ENCODE data around the gene SSTR4.

DNA sequence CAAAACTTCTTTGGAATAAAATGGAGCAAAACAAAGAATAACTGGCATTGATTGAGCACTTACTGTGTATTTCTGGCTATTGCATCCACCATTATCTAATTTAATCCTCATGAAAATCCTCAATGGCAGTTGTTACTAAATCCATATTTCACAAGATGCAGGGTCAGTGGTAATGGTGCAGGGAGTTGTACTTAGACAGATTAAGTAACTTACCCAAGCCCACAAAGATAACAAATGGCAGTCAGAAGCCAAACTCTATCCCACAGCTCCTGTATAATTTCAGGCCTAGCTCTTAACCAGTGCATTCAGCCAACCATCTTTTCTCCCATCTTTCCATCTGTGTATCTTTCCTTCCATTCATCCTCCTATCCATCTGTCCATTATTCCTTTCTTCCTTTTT is 29.3 kb upstream of the SSTR4 start:
- TF ChIP-seq, protein P1, sequence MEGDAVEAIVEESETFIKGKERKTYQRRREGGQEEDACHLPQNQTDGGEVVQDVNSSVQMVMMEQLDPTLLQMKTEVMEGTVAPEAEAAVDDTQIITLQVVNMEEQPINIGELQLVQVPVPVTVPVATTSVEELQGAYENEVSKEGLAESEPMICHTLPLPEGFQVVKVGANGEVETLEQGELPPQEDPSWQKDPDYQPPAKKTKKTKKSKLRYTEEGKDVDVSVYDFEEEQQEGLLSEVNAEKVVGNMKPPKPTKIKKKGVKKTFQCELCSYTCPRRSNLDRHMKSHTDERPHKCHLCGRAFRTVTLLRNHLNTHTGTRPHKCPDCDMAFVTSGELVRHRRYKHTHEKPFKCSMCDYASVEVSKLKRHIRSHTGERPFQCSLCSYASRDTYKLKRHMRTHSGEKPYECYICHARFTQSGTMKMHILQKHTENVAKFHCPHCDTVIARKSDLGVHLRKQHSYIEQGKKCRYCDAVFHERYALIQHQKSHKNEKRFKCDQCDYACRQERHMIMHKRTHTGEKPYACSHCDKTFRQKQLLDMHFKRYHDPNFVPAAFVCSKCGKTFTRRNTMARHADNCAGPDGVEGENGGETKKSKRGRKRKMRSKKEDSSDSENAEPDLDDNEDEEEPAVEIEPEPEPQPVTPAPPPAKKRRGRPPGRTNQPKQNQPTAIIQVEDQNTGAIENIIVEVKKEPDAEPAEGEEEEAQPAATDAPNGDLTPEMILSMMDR (IDR thresholded peaks at IDR 0.05) = no peak
- TF ChIP-seq POLR2A (IDR thresholded peaks at IDR 0.05) = no peak

Data from Peyer's patch (tissue), 4 donors.